Measurements from ENCODE around the gene ERCC6L. TPM values are rescaled to one million over a fixed set of nuclear protein-coding genes. Genes with fewer than 3 reads are reported as not detected.

ERCC6L gene
- total and polyA plus RNA-seq, 2 of the 4 experiments (the other 2 are of a cell fraction) = 2.3 to 5.4 TPM

- Histone ChIP-seq H3K23ac (ENCODE audit: low read depth, low read length) (no peak overlapping the region), H2BK120ac (ENCODE audit: low read depth, low read length) (no peak overlapping the region), H3K4me1 (ENCODE audit: control insufficient read depth, insufficient read depth, low read length) (peaks cover 8% of the 10 kb centered on the region), H2BK15ac (ENCODE audit: low read depth, low read length) (no peak overlapping the region), H4K20me1 (ENCODE audit: insufficient read depth, low read length) (no peaks in the 10 kb centered on the region), H3K9ac (ENCODE audit: low read depth, low read length) (no peak overlapping the region), H2AFZ (replicated peaks; ENCODE audit: low read length, poor library complexity) (no peak overlapping the region), H3K36me3 (ENCODE audit: control insufficient read depth, insufficient read depth, low read length) (no peaks in the 10 kb centered on the region), H3K9me1 (ENCODE audit: insufficient read depth, low read length) (peaks cover 9% of the 10 kb centered on the region), H3K4me2 (ENCODE audit: low read depth, low read length) (no peak overlapping the region), H2AK5ac (ENCODE audit: low read depth, low read length) (no peak overlapping the region), H3K27ac (ENCODE audit: insufficient read depth, low read length) (no peak overlapping the region), H3K56ac (ENCODE audit: extremely low read depth, insufficient read depth, low read length) (no peak overlapping the region), H3K9me3 (ENCODE audit: control insufficient read depth, insufficient read depth, low read length) (no peaks in the 10 kb centered on the region), H2AK9ac (replicated peaks; ENCODE audit: low read depth, low read length, poor library complexity) (no peak overlapping the region), H4K8ac (ENCODE audit: low read depth in 2 of 2, low read length in 2 of 2) (no peak overlapping the region), H3K27me3 (ENCODE audit: control insufficient read depth, insufficient read depth, low read length) (peaks cover 22% of the 10 kb centered on the region), H2BK5ac (ENCODE audit: low read depth, low read length, poor library complexity, severe bottlenecking) (no peak overlapping the region), H4K5ac (ENCODE audit: low read depth, low read length) (no peak overlapping the region), H3K4me3 (ENCODE audit: insufficient read depth, low read depth, low read length) (no peak overlapping the region), H4K91ac (ENCODE audit: insufficient read depth, low read depth, low read length) (no peak overlapping the region), H3K14ac (replicated peaks; ENCODE audit: low read depth, low read length) (no peak overlapping the region), H2BK20ac (ENCODE audit: low read depth, low read length) (no peak overlapping the region), H3K79me1 (ENCODE audit: low read depth in 1 of 2, low read length in 2 of 2) (no peaks in the 10 kb centered on the region), H3K4ac (ENCODE audit: low read depth, low read length) (no peak overlapping the region), H3K18ac (ENCODE audit: low read depth, low read length) (no peak overlapping the region)
- DNase-seq (no peak), ATAC-seq (ENCODE audit: low read depth) (no peak)
- intact Hi-C loops (cut with micrococcal nuclease) = loop anchor here (10.0 kb wide), 1 partner anchor 221 kb away; no protein-coding TSS in a partner anchor
- BruUV-seq (replicated peaks) = no TSS peak
- in situ Hi-C loops (cut with MboI; ENCODE audit: low sequenced_read_pairs) = no loop called here
- POLR2A ChIA-PET (ENCODE audit: unreplicated experiment) = no interaction called here
- dilution Hi-C loops (cut with HindIII; ENCODE audit: low sequenced_read_pairs, unreplicated experiment) = no loop called here
- TF ChIP-seq CHD1 (IDR thresholded peaks at IDR 0.05; ENCODE audit: low read depth, low read length) = no peak
- TF ChIP-seq NFE2L2 (IDR thresholded peaks at IDR 0.05; ENCODE audit: low read depth, low read length) = no peak
- TF ChIP-seq RCOR1 (IDR thresholded peaks at IDR 0.05; ENCODE audit: insufficient replicate concordance, low read length) = no peak
- TF ChIP-seq USF2 (IDR thresholded peaks at IDR 0.05; ENCODE audit: low read depth, low read length) = no peak
- TF ChIP-seq RFX5 (IDR thresholded peaks at IDR 0.05; ENCODE audit: low read depth, low read length) = no peak
- TF ChIP-seq MAZ (IDR thresholded peaks at IDR 0.05; ENCODE audit: borderline replicate concordance, low read depth, low read length) = no peak
- TF ChIP-seq BHLHE40 (IDR thresholded peaks at IDR 0.05; ENCODE audit: low read depth, low read length) = no peak
- CTCF ChIA-PET = interaction anchor here (1.2 kb wide), 1 partner anchor 10 kb away, joined by 3 read pairs; no protein-coding TSS in a partner anchor
Observed at GRCh38 chrX:72253686-72254085, 14.9 kb upstream of the ERCC6L start.

Measured in IMR-90 (cell line).